Measurements from ENCODE around the gene ZBTB14.
A peak's percentile ranks its signal among the peaks of the same experiment; 100 is the strongest.

The ZBTB14 gene

GRCh38 chr18:5295231-5295920 is at the start of gene ZBTB14:
ZBTB14 (minus strand) TSS chr18:5295726; CDS start chr18:5293246, 2,480 bp downstream.
- no peak for TF ChIP-seq CTCF (IDR thresholded peaks at IDR 0.05; ENCODE audit: low read depth, low read length, missing control alignments)
- H3K4me3 ChIP-seq (ENCODE audit: low read depth, low read length) = peak within 1 kb of the TSS; percentile 95
- DNase-seq (ENCODE audit: low read depth) = no peak

- no peak for TF ChIP-seq CTCF (IDR thresholded peaks at IDR 0.05; ENCODE audit: low read depth, low read length, missing control alignments)
- no peak for DNase-seq (ENCODE audit: low read depth)
- no peak overlapping the region for H3K4me3 ChIP-seq (ENCODE audit: low read depth, low read length)
These were observed 43.8 kb upstream of the ZBTB14 start for GRCh38 chr18:5339202-5339834.

- H3K4me3 ChIP-seq (ENCODE audit: low read depth, low read length) = no peak overlapping the region
- no peak for TF ChIP-seq CTCF (IDR thresholded peaks at IDR 0.05; ENCODE audit: low read depth, low read length, missing control alignments)
- DNase-seq (ENCODE audit: low read depth) = no peak
These were observed 39.0 kb upstream of the ZBTB14 start for GRCh38 chr18:5334456-5335075.

- TF ChIP-seq CTCF (IDR thresholded peaks at IDR 0.05; ENCODE audit: low read depth, low read length, missing control alignments) = no peak
- no peak overlapping the region for H3K4me3 ChIP-seq (ENCODE audit: low read depth, low read length)
- DNase-seq (ENCODE audit: low read depth) = no peak
These were observed 22.7 kb upstream of the ZBTB14 start for GRCh38 chr18:5318061-5318700.

GRCh38 chr18:5317186-5317585 is 21.7 kb upstream of the ZBTB14 start:
- H3K4me3 ChIP-seq (ENCODE audit: low read depth, low read length) = no peak overlapping the region
- DNase-seq (ENCODE audit: low read depth) = no peak
- TF ChIP-seq CTCF (IDR thresholded peaks at IDR 0.05; ENCODE audit: low read depth, low read length, missing control alignments) = no peak

- TF ChIP-seq CTCF (IDR thresholded peaks at IDR 0.05; ENCODE audit: low read depth, low read length, missing control alignments) = no peak
- H3K4me3 ChIP-seq (ENCODE audit: low read depth, low read length) = no peak overlapping the region
- no peak for DNase-seq (ENCODE audit: low read depth)
These were observed 20.3 kb upstream of the ZBTB14 start for GRCh38 chr18:5315838-5316237.
